ENCODE measurements around the gene JAZF1. TPM values are rescaled to one million over a fixed set of nuclear protein-coding genes. Genes with fewer than 3 reads are reported as not detected.

The JAZF1 gene
- polyA plus RNA-seq, 3 donors = 12.1 to 18.1 (median 17.2) TPM

DNA sequence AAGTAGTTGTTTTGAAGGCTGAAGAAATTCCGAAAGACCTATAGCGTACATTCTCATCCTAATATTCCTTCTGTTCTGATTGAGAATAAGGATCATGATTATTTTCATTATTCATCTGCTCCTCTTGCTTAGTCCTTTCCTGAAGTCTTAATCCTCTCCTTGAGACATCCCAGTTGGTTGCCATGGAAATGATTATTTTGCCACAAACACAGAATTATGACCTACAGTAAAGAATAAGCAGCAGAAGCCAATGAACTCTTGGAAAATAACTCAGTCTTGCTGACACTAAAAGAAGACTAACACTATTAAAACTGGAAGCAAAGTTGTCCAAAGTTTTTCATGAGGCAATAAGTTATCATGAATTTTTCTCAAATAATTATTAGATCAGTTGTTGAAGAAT, 47.8 kb upstream of the JAZF1 start:
- H3K9me3 Mint-ChIP-seq = peaks cover 0 to 3% (median 0%) of the 10 kb centered on the region in 7 donors
- no peak overlapping the region for H3K4me3 Mint-ChIP-seq
- no peak for TF ChIP-seq CTCF (IDR thresholded peaks at IDR 0.05)
- Histone ChIP-seq H3K27ac (ENCODE audit: low read depth in 1 of 2, low read length in 2 of 2) (no peak overlapping the region), H3K27me3 (ENCODE audit: control insufficient read depth in 2 of 2, insufficient read depth in 2 of 2, low read length in 2 of 2) (no peaks in the 10 kb centered on the region), H3K9me3 (replicated peaks in 1 of 2; ENCODE audit: control insufficient read depth in 1 of 2, insufficient read depth in 1 of 2, low read length in 2 of 2) (no peaks in the 10 kb centered on the region), H3K9ac (ENCODE audit: insufficient read depth, low read length, poor library complexity, severe bottlenecking) (no peak overlapping the region), H3K36me3 (replicated peaks in 1 of 2; ENCODE audit: control insufficient read depth in 1 of 2, insufficient read depth in 2 of 2, low read length in 2 of 2) (no peaks in the 10 kb centered on the region), H3K79me2 (ENCODE audit: insufficient read depth, low read length) (no peaks in the 10 kb centered on the region), H2AFZ (ENCODE audit: insufficient read depth, low read depth, low read length, poor library complexity, severe bottlenecking) (no peak overlapping the region), H3K4me3 (replicated peaks in 1 of 3; ENCODE audit: low read depth in 2 of 3, low read length in 3 of 3) (no peak overlapping the region), H3K4me2 (replicated peaks; ENCODE audit: extremely low read depth, low read length, poor library complexity, severe bottlenecking) (no peak overlapping the region), H4K20me1 (ENCODE audit: insufficient read depth, low read length) (no peaks in the 10 kb centered on the region), H3K4me1 (ENCODE audit: control insufficient read depth in 1 of 2, insufficient read depth in 2 of 2, low read length in 2 of 2) (peaks cover 6 to 7% of the 10 kb centered on the region in 2 donors)
- peaks cover 11% of the 10 kb centered on the region for H3K4me1 Mint-ChIP-seq
- H3K27me3 Mint-ChIP-seq (ENCODE audit: low read depth in 3 of 3) = peaks cover 0 to 3% (median 0%) of the 10 kb centered on the region in 3 donors
- intact Hi-C loops (cut with micrococcal nuclease) = no loop called here
- no peak overlapping the region for H3K27ac Mint-ChIP-seq
- H3K36me3 Mint-ChIP-seq = no peaks in the 10 kb centered on the region
- no peak for DNase-seq
- no CpG with 5 or more reads among the region's 2 CpGs for WGBS (ENCODE audit: insufficient coverage)

DNA sequence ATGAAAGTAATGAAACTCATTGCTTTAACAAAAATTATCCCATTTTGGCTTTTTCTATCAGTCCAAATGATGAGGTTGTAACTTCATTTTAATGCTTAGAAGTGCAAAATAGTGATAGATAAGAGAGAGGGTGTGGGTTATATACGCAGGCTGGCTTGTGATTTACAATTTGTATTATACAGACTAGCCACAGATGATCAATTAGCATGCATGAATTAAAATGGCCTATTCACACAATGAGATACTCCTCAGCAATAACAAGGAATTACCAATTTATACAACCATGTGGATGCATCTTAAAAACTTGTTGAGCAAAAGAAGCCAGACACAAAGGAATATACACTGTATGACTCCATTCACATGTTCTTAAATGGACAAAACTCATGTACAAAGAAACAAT, 45.4 kb upstream of the JAZF1 start:
- Histone ChIP-seq H3K27ac (ENCODE audit: low read depth in 1 of 2, low read length in 2 of 2) (no peak overlapping the region), H3K4me2 (replicated peaks; ENCODE audit: extremely low read depth, low read length, poor library complexity, severe bottlenecking) (no peak overlapping the region), H3K79me2 (ENCODE audit: insufficient read depth, low read length) (no peaks in the 10 kb centered on the region), H2AFZ (ENCODE audit: insufficient read depth, low read depth, low read length, poor library complexity, severe bottlenecking) (no peak overlapping the region), H3K9me3 (replicated peaks in 1 of 2; ENCODE audit: control insufficient read depth in 1 of 2, insufficient read depth in 1 of 2, low read length in 2 of 2) (no peaks in the 10 kb centered on the region), H3K4me3 (replicated peaks in 1 of 3; ENCODE audit: low read depth in 2 of 3, low read length in 3 of 3) (no peak overlapping the region), H4K20me1 (ENCODE audit: insufficient read depth, low read length) (no peaks in the 10 kb centered on the region), H3K27me3 (ENCODE audit: control insufficient read depth in 2 of 2, insufficient read depth in 2 of 2, low read length in 2 of 2) (no peaks in the 10 kb centered on the region), H3K36me3 (replicated peaks in 1 of 2; ENCODE audit: control insufficient read depth in 1 of 2, insufficient read depth in 2 of 2, low read length in 2 of 2) (no peaks in the 10 kb centered on the region), H3K4me1 (ENCODE audit: control insufficient read depth in 1 of 2, insufficient read depth in 2 of 2, low read length in 2 of 2) (no peaks in the 10 kb centered on the region), H3K9ac (ENCODE audit: insufficient read depth, low read length, poor library complexity, severe bottlenecking) (no peak overlapping the region)
- H3K27ac Mint-ChIP-seq = no peak overlapping the region
- H3K4me3 Mint-ChIP-seq = no peak overlapping the region
- intact Hi-C loops (cut with micrococcal nuclease) = no loop called here
- peaks cover 0 to 3% (median 0%) of the 10 kb centered on the region in 3 donors for H3K27me3 Mint-ChIP-seq (ENCODE audit: low read depth in 3 of 3)
- no CpG with 5 or more reads among the region's 1 CpG for WGBS (ENCODE audit: insufficient coverage)
- TF ChIP-seq CTCF (IDR thresholded peaks at IDR 0.05) = no peak
- H3K9me3 Mint-ChIP-seq = peaks cover 0 to 2% (median 0%) of the 10 kb centered on the region in 7 donors
- H3K36me3 Mint-ChIP-seq = no peaks in the 10 kb centered on the region
- no peak for DNase-seq
- H3K4me1 Mint-ChIP-seq = peaks cover 6% of the 10 kb centered on the region
